Caco-2 (cell line): Measurements from ENCODE around the gene COA1. TPM values are rescaled to one million over a fixed set of nuclear protein-coding genes. Genes with fewer than 3 reads are reported as not detected.

ENCODE experiments used
- BruUV-seq: library from RNA; stranded (reverse); fragments of 400-500 nt; replicated peaks from 2 replicates; lab custom pipeline; 2021; lab: Mats Ljungman, UMichigan
- CTCF ChIA-PET: fragments of 300-600 bp; sonication (Branson Sonifier 250); formaldehyde crosslinking; loops from one replicate; lab custom pipeline; 2022; ENCODE audit warnings: antibody characterized with exemption; lab: Charles Lee
- POLR2A ChIA-PET: fragments of 300-600 bp; sonication (Branson Sonifier 250); formaldehyde crosslinking; loops from one replicate; lab custom pipeline; 2022; ENCODE audit warnings: antibody characterized with exemption; lab: Charles Lee
- DNase-seq, 2 experiments: peaks; one replicate each; pipeline versions ENCODE4 v3.0.0 to v3.0.0-alpha.2; 2020 to 2022
- H3K27me3 ChIP-seq: replicated peaks from 2 replicates; pipeline ENCODE4 v1.6.0; 2011; ENCODE audit warnings: low read length; ENCODE audit not compliant: control insufficient read depth, insufficient read depth
- H3K36me3 ChIP-seq: 2 replicates; pipeline ENCODE4 v1.5.1; 2011; ENCODE audit warnings: low read length; ENCODE audit not compliant: control insufficient read depth, insufficient read depth
- H3K4me1 ChIP-seq: fragments of 250-450 bp; sonication (Bioruptor Pico); 2 replicates; pipeline ENCODE4 v1.5.1; 2020; ENCODE audit warnings: mild to moderate bottlenecking
- H3K4me3 ChIP-seq: 2 replicates; pipeline ENCODE4 v1.5.1; 2011; ENCODE audit warnings: low read depth, mild to moderate bottlenecking, control low read depth, low read length
- H3K9me3 ChIP-seq: fragments of 250-450 bp; sonication (Bioruptor Pico); 2 replicates; pipeline ENCODE4 v1.5.1; 2020; ENCODE audit warnings: mild to moderate bottlenecking, moderate library complexity
- H3K27ac Mint-ChIP-seq: one replicate; pipeline ENCODE4 v1.8.0; 2022; ENCODE audit warnings: mixed read lengths; ENCODE audit not compliant: unreplicated experiment
- H3K27me3 Mint-ChIP-seq: one replicate; pipeline ENCODE4 v1.8.0; 2022; ENCODE audit warnings: mixed read lengths; ENCODE audit not compliant: insufficient read depth, unreplicated experiment
- H3K36me3 Mint-ChIP-seq: one replicate; pipeline ENCODE4 v1.8.0; 2022; ENCODE audit warnings: mild to moderate bottlenecking, mixed read lengths; ENCODE audit not compliant: insufficient read depth, unreplicated experiment
- H3K4me1 Mint-ChIP-seq: one replicate; pipeline ENCODE4 v1.8.0; 2022; ENCODE audit warnings: low read depth, mixed read lengths; ENCODE audit not compliant: unreplicated experiment
- H3K4me3 Mint-ChIP-seq: one replicate; pipeline ENCODE4 v1.8.0; 2022; ENCODE audit warnings: mild to moderate bottlenecking, moderate library complexity, mixed read lengths; ENCODE audit not compliant: unreplicated experiment
- H3K9me3 Mint-ChIP-seq: one replicate; pipeline ENCODE4 v1.8.0; 2022; ENCODE audit warnings: mixed read lengths; ENCODE audit not compliant: unreplicated experiment
- CTCF ChIP-seq, 2 experiments: fragments of 200-600 bp in 1 of 2; IDR thresholded peaks; 1 replicate in 1 of 2; 2 replicates in 1 of 2; pipeline versions ENCODE4 v1.5.1 to v1.8.0; 2011 to 2022; ENCODE audit warnings: antibody characterized with exemption in 1 of 2, control low read depth in 1 of 2, inconsistent platforms in 1 of 2, low read depth in 1 of 2, low read length in 1 of 2, mild to moderate bottlenecking in 1 of 2, moderate library complexity in 1 of 2; ENCODE audit not compliant: insufficient read depth in 1 of 2, severe bottlenecking in 1 of 2, unreplicated experiment in 1 of 2
- intact Hi-C: fragments of 100-400 bp; cut with micrococcal nuclease; formaldehyde crosslinking; loops from one replicate; pipeline ENCODE4 v1.10.0; 2022; ENCODE audit not compliant: unreplicated experiment
- total RNA-seq: library from RNA; stranded (reverse); gene quantifications from 2 replicates; pipeline ENCODE4 v1.2.3, GENCODE V29; 2022

Gene COA1
- total RNA-seq, 1 experiment from 2014 or later: 94.7 TPM

- no peak for TF ChIP-seq CTCF (IDR thresholded peaks at IDR 0.05; ENCODE audit: insufficient read depth in 1 of 2, low read depth in 1 of 2, low read length in 1 of 2, severe bottlenecking in 1 of 2, unreplicated experiment in 1 of 2)
- DNase-seq: no peak
- H3K4me3 Mint-ChIP-seq: no peak overlapping the region
- POLR2A ChIA-PET: no interaction called here
- intact Hi-C loops: no loop called here
- H3K27ac Mint-ChIP-seq: no peak overlapping the region
- no TSS peak for BruUV-seq
- no peaks in the 10 kb centered on the region for H3K9me3 Mint-ChIP-seq
- CTCF ChIA-PET: interaction anchor here (2.2 to 2.7 kb wide), 2 partner anchors 115 to 116 kb away, joined by 16 to 129 read pairs; partner anchors contain the start of gene STK17A
- no peaks in the 10 kb centered on the region for H3K9me3 ChIP-seq
- no peaks in the 10 kb centered on the region for H3K36me3 ChIP-seq
- 0 out of 2 replicates have a peak, but pooled peaks cover 9% of the 10 kb centered on the region for H3K4me1 ChIP-seq
- H3K27me3 ChIP-seq: no peaks in the 10 kb centered on the region
- no peaks in the 10 kb centered on the region for H3K4me1 Mint-ChIP-seq
- no peak overlapping the region for H3K4me3 ChIP-seq
- no peaks in the 10 kb centered on the region for H3K27me3 Mint-ChIP-seq
- no peaks in the 10 kb centered on the region for H3K36me3 Mint-ChIP-seq
Measured at GRCh38 chr7:43698460-43699255, 30.7 kb downstream of the COA1 start.

GRCh38 chr7:43697690-43698089, 31.6 kb downstream of the COA1 start:
- H3K36me3 Mint-ChIP-seq: no peaks in the 10 kb centered on the region
- POLR2A ChIA-PET: no interaction called here
- H3K4me1 ChIP-seq: 0 out of 2 replicates have a peak, but pooled peaks cover 9% of the 10 kb centered on the region

GRCh38 chr7:43695365-43695764, 34.0 kb downstream of the COA1 start:
- H3K36me3 ChIP-seq: no peaks in the 10 kb centered on the region
- Mint-ChIP-seq H3K27me3 (no peaks in the 10 kb centered on the region), H3K27ac (no peak overlapping the region), H3K36me3 (no peaks in the 10 kb centered on the region), H3K9me3 (no peaks in the 10 kb centered on the region), H3K4me1 (no peaks in the 10 kb centered on the region), H3K4me3 (no peak overlapping the region)
- 0 out of 2 replicates have a peak, but pooled peaks cover 9% of the 10 kb centered on the region for H3K4me1 ChIP-seq
- H3K4me3 ChIP-seq: no peak overlapping the region
- DNase-seq: no peak
- H3K27me3 ChIP-seq: no peaks in the 10 kb centered on the region
- no peaks in the 10 kb centered on the region for H3K9me3 ChIP-seq
- CTCF ChIA-PET: no interaction called here
- POLR2A ChIA-PET: no interaction called here
- intact Hi-C loops: no loop called here
- no peak for TF ChIP-seq CTCF (IDR thresholded peaks at IDR 0.05; ENCODE audit: insufficient read depth in 1 of 2, low read depth in 1 of 2, low read length in 1 of 2, severe bottlenecking in 1 of 2, unreplicated experiment in 1 of 2)
- no TSS peak for BruUV-seq

More at GRCh38 chr7:43697690-43698089, 31.6 kb downstream of the COA1 start:
- intact Hi-C loops: no loop called here
- Histone ChIP-seq H3K9me3 (no peaks in the 10 kb centered on the region), H3K27me3 (no peaks in the 10 kb centered on the region), H3K36me3 (no peaks in the 10 kb centered on the region), H3K4me3 (no peak overlapping the region)
- no peaks in the 10 kb centered on the region for H3K4me1 Mint-ChIP-seq
- no peaks in the 10 kb centered on the region for H3K9me3 Mint-ChIP-seq
- CTCF ChIA-PET: interaction anchor here (2.2 kb wide), 1 partner anchor 115 kb away, joined by 16 read pairs; the partner anchor contains the start of gene STK17A
- H3K27ac Mint-ChIP-seq: no peak overlapping the region
- no peak overlapping the region for H3K4me3 Mint-ChIP-seq
- no TSS peak for BruUV-seq
- no peaks in the 10 kb centered on the region for H3K27me3 Mint-ChIP-seq
- DNase-seq: no peak
- no peak for TF ChIP-seq CTCF (IDR thresholded peaks at IDR 0.05; ENCODE audit: insufficient read depth in 1 of 2, low read depth in 1 of 2, low read length in 1 of 2, severe bottlenecking in 1 of 2, unreplicated experiment in 1 of 2)
